ENCODE data around the gene GLT1D1.
"Not testable (repeated sequence)": the region's sequence is repeated elsewhere in the genome, so short reads cannot be mapped to it uniquely, and the experiment has no call there.

The GLT1D1 gene

DNA sequence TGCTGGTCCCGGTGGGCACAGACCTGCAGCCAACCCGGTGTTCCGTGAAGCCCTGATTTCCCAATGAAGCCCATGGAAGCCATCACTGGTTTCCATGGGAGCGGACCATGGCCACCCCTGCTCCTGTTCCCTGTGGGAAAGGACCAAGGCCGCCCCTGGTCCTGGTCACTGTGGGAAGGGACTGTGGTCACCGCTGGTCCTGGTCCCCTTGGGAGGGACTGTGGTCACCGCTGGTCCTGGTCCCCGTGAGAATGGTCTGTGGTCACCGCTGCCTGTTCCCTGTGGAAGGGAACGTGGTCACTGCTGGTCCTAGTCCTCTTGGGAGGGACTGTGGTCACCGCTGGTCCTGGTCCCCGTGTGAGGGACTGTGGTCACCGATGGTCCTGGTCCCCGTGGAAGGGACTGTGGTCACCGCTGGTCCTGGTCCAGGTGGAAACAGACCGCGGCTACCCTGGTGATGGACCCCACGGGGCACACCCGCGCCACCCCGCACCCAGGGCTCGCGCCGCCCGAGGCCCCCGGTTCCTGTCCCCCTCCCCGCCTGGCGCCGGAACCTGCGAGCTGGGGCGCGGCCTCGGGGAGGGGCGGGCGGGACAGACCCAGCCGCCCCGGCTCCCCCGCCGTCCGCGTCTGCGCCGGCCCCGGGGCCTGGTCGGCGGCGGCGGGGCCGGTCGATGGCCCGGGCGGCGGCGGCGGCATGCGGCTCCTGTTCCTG lies at the start of gene GLT1D1:
Gene GLT1D1, plus strand, starts transcription at position 594 of the 715 bp plus-strand sequence. Its CDS starts 104 bp downstream, at position 698.
- DNase-seq: no peak

- DNase-seq: no peak
These were observed 49.5 kb upstream of the GLT1D1 start for GRCh38 chr12:128803788-128804187.

GRCh38 chr12:128804762-128805161 lies 48.5 kb upstream of the GLT1D1 start:
- DNase-seq: no peak

- DNase-seq: not testable (repeated sequence)
These were observed 47.9 kb upstream of the GLT1D1 start for GRCh38 chr12:128805406-128805805.

DNA sequence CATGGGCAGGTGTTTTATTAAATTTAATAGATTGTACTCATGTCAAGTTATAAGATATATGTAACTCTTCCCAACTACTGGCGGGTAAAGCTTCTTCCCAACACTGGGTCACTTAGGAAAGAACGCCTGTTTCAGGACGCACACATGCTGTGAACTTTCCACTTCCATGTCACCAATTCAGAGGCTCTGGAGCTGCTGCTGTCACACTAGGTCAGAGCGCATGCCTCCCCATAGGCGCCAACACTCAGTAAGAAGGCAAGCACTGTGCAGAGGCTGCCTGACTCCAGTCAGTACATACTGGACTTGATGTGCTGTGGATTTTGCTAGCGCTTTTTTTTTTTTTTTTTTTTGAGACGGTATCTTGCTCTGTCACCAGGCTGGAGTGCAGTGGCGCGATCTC lies 46.7 kb upstream of the GLT1D1 start:
- DNase-seq: no peak

DNA sequence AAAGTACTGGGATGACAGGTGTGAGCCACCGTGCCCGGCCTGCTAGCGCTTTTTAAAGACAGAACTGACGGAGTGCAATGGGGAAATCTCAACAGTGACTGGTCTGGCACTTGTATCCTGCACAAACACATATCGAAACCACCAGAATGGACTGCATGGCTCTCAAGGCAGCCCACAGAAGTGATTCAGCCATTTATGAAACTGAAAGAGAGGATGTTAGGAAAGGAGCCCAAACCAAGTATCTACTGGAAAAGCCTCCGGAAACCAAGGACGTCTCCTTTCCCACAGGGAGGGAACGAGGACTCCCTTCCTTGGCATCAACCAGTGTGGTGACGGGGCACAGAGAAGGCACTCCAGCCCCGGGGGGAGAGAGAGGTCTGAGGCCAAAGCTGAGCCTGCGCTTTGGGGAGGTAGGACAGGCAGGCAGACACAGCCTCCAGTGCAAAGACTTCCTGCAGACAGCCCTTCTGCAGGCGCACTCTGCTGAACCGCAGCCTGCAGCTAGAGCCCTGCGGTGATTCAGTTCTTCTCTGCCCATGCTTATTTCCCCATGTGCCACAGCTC lies 46.0 kb upstream of the GLT1D1 start:
- no peak for DNase-seq

- DNase-seq: no peak
These were observed 44.6 kb upstream of the GLT1D1 start for GRCh38 chr12:128808651-128809050.

DNA sequence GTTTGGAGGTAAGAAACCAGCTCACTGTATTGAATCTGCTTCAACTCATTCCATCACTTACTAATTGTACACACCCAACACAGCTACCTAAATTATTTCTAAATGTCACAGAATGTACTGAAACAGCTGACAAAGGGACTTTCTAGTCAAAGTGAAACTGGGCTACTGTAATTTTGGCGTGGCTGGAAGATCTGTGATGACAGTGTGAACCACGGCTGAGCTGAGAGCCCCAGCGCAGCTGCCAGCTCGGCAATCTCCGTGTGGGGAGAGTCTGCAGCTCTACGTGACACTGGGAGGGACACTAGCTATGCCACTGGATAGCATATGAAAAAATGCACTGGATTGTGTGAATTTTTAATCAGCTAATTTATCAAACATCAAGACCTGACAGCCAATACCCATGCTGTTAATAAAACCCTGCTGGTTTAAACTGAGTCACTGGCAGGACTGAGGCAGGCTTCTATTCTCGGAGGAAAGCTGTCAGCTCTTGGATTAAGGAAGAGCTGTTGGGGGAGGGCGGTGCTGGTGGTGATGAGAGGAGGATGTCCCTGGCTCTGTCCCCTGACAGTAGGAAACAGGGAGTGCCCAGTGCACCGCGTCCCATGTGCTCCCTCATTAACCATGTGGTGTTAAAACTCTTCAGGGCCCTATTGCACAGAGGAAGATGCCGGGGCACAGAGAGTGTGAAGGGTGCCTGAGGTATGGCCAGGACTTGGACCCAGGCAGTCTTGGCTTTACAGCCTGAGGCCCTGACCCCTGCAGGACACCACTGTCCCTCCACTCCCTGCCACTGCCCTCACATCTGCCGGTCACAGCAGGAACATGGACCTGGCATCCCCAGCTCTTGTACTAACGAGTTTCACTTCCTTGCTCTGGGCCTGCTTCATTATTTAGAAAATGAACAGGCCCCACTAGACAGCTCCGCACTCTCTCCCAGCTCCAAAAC lies 42.8 kb upstream of the GLT1D1 start:
- DNase-seq: no peak

- no peak for DNase-seq
These were observed 41.5 kb upstream of the GLT1D1 start for GRCh38 chr12:128811806-128812205.

- DNase-seq: no peak
These were observed 39.9 kb upstream of the GLT1D1 start for GRCh38 chr12:128813392-128813791.

DNA sequence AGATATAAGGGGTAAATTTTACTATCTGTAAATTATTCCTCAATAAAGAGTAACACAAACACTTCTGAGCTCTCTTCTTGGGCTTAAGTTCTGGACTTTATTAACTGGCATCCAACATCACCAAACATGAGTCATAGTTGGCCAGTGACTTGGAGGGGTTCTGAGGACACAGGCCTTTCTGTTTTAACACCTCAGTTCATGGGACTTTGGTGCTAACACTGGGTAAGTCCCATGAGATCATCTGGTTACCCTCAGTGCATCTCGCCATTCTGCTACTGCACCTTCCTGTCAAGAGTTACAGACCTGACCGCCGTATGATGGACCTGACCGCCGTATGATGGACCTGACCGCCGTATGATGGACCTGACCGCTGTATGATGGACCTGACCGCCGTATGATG lies 39.4 kb upstream of the GLT1D1 start:
- DNase-seq: no peak

GRCh38 chr12:128814411-128815261 lies 38.6 kb upstream of the GLT1D1 start:
- DNase-seq: no peak

- DNase-seq: no peak
These were observed 37.3 kb upstream of the GLT1D1 start for GRCh38 chr12:128815779-128816642.

DNA sequence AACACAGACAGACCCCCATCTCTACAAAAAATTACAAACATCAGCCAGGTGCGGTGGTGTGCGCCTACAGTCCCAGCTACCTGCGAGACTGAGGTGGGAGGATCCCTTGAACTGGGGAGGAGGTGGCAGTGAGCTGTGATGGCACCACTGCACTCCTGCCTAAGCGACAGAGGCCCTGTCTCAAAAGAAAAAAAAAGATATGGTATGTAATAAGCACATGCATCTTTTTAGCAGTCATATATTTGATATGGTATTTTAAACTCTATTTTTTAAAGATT lies 36.7 kb upstream of the GLT1D1 start:
- no peak for DNase-seq

GRCh38 chr12:128817111-128818015 lies 35.9 kb upstream of the GLT1D1 start:
- no peak for DNase-seq

GRCh38 chr12:128818065-128819022 lies 34.9 kb upstream of the GLT1D1 start:
- DNase-seq: no peak

DNA sequence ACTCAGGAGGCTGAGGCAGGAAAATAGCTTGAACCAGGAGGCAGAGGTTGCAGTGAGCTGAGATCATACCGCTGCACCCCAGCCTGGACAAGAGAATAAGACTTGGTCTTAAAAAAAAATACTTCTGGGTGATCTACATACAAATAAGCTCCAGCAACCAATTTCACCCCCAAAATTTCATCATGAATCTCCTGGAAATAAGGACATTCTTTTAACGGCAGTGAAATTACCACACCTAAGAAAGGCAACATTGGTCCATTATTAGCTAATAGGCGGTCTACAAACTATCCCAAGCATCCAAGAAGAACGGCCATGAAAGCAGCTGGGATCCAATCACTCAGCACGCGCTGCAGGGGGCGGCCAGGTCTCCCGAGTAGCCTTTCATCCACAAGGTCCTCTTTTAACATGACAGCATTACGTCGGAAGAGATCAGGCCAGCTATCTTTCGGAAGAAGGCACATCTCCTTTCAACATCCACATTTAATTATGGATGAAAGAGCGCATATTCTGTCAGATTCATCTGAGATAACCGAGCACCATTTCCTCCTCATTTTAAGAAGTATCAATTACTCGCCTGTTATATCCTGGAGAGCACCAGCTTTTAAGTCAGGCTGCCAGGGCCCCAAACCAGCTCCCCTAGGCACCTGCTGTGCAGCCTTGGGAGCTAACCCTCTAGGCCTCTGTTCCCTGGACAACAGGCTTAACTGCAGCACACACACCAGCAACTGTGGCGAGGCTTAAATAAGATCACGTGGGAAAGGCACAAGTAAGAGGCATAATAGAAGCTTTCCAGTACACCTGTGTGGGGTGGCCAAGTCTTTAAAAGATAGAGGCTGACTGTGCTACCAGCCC lies 33.8 kb upstream of the GLT1D1 start:
- DNase-seq: no peak

DNA sequence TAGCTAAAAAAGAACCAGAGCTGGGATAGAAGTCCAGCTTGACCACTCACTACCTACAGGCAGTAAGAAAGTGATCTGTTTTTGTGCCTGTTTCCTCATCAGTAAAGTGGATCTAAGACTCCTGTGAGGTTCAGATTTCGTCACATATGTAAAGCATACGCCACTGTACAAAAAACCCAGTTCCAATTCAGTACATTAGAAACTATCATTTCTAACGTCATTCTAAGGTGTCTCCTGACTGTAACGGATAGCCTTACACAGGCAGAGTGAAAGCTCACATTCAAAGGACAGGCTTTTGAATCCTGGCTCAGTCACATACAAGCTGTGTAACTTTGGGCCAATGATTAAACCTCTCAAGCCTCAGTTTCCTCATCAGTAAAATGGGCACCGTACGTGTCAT lies 33.0 kb upstream of the GLT1D1 start:
- no peak for DNase-seq

Measured in T1000 (cell line).